IMR-90 (cell line): ENCODE results near the gene SOX5. TPM values are rescaled to one million over a fixed set of nuclear protein-coding genes. Genes with fewer than 3 reads are reported as not detected.

Source experiments
- ATAC-seq: fragments of 200-7000 bp; cut with Tn5 transposase; 2 replicates; pipeline ENCODE4 v1.9.1; 2020; ENCODE audit warnings: low read depth, mild to moderate bottlenecking, moderate library complexity
- BruUV-seq: library from RNA; stranded (reverse); fragments of 400-500 nt; replicated peaks from 2 replicates; lab custom pipeline; 2021; lab: Mats Ljungman, UMichigan
- CTCF ChIA-PET: fragments of 300-600 bp; formaldehyde crosslinking; extraction: SDS; loops from one replicate; lab custom pipeline; 2021; ENCODE audit warnings: antibody characterized with exemption; lab: Yijun Ruan, JAX
- POLR2A ChIA-PET: fragments of 300-600 bp; sonication (Branson Sonifier 250); formaldehyde crosslinking; loops from one replicate; lab custom pipeline; 2022; ENCODE audit warnings: antibody characterized with exemption; ENCODE audit not compliant: unreplicated experiment; lab: Charles Lee
- DNase-seq: peaks from one replicate; pipeline ENCODE4 v3.0.0; 2013
- H2AFZ ChIP-seq: replicated peaks from 2 replicates; pipeline ENCODE3; 2013; ENCODE audit warnings: low read length, mild to moderate bottlenecking; ENCODE audit not compliant: poor library complexity
- H2AK5ac ChIP-seq: 2 replicates; pipeline ENCODE4 v1.6.1; 2013; ENCODE audit warnings: low read depth, low read length, inconsistent platforms
- H2AK9ac ChIP-seq: replicated peaks from 2 replicates; pipeline ENCODE3; 2013; ENCODE audit warnings: mild to moderate bottlenecking, low read depth, low read length, moderate library complexity; ENCODE audit not compliant: poor library complexity
- H2BK120ac ChIP-seq: 2 replicates; pipeline ENCODE4 v1.6.1; 2013; ENCODE audit warnings: low read depth, low read length, inconsistent platforms
- H2BK15ac ChIP-seq: 3 replicates; pipeline ENCODE4 v1.6.1; 2013; ENCODE audit warnings: low read depth, low read length, inconsistent platforms
- H2BK20ac ChIP-seq: 2 replicates; pipeline ENCODE4 v1.6.1; 2013; ENCODE audit warnings: low read depth, mild to moderate bottlenecking, inconsistent platforms, low read length, moderate library complexity
- H2BK5ac ChIP-seq: 2 replicates; pipeline ENCODE4 v1.6.1; 2013; ENCODE audit warnings: mild to moderate bottlenecking, low read depth, low read length, inconsistent platforms; ENCODE audit not compliant: poor library complexity, severe bottlenecking
- H3K14ac ChIP-seq: replicated peaks from 2 replicates; pipeline ENCODE4 v1.6.1; 2013; ENCODE audit warnings: low read depth, low read length, inconsistent platforms
- H3K18ac ChIP-seq: 2 replicates; pipeline ENCODE4 v1.6.1; 2013; ENCODE audit warnings: low read depth, low read length, control low read depth
- H3K23ac ChIP-seq: 2 replicates; pipeline ENCODE4 v1.6.1; 2013; ENCODE audit warnings: low read depth, low read length, inconsistent platforms
- H3K27ac ChIP-seq: 2 replicates; pipeline ENCODE4 v1.5.1; 2013; ENCODE audit warnings: mild to moderate bottlenecking, control low read depth, low read length; ENCODE audit not compliant: insufficient read depth
- H3K27me3 ChIP-seq: 2 replicates; pipeline ENCODE4 v1.6.1; 2013; ENCODE audit warnings: low read length; ENCODE audit not compliant: control insufficient read depth, insufficient read depth
- H3K36me3 ChIP-seq: 2 replicates; pipeline ENCODE4 v1.6.1; 2013; ENCODE audit warnings: low read length, mixed read lengths; ENCODE audit not compliant: control insufficient read depth, insufficient read depth
- H3K4ac ChIP-seq: 2 replicates; pipeline ENCODE4 v1.6.1; 2013; ENCODE audit warnings: low read depth, low read length, inconsistent platforms
- H3K4me1 ChIP-seq: 2 replicates; pipeline ENCODE4 v1.6.1; 2013; ENCODE audit warnings: low read length, mixed read lengths; ENCODE audit not compliant: control insufficient read depth, insufficient read depth
- H3K4me2 ChIP-seq: 2 replicates; pipeline ENCODE4 v1.6.1; 2013; ENCODE audit warnings: low read depth, mild to moderate bottlenecking, control low read depth, low read length, moderate library complexity
- H3K4me3 ChIP-seq: 2 replicates; pipeline ENCODE4 v1.5.1; 2013; ENCODE audit warnings: low read depth, mild to moderate bottlenecking, control low read depth, low read length, moderate library complexity; ENCODE audit not compliant: insufficient read depth
- H3K56ac ChIP-seq: 2 replicates; pipeline ENCODE4 v1.6.1; 2013; ENCODE audit warnings: low read length, inconsistent platforms; ENCODE audit not compliant: insufficient read depth; ENCODE audit errors: extremely low read depth
- H3K79me1 ChIP-seq, 2 experiments: 2 replicates each; pipeline ENCODE4 v1.6.1; 2013; ENCODE audit warnings: low read length in 2 of 2, inconsistent platforms in 1 of 2, low read depth in 1 of 2
- H3K9ac ChIP-seq: 2 replicates; pipeline ENCODE4 v1.6.1; 2013; ENCODE audit warnings: low read depth, low read length, control low read depth
- H3K9me1 ChIP-seq: 2 replicates; pipeline ENCODE4 v1.6.1; 2013; ENCODE audit warnings: low read length, inconsistent platforms; ENCODE audit not compliant: insufficient read depth
- H3K9me3 ChIP-seq: 2 replicates; pipeline ENCODE4 v1.6.1; 2013; ENCODE audit warnings: low read length; ENCODE audit not compliant: control insufficient read depth, insufficient read depth
- H4K20me1 ChIP-seq: 2 replicates; pipeline ENCODE4 v1.6.1; 2013; ENCODE audit warnings: low read length, inconsistent platforms; ENCODE audit not compliant: insufficient read depth
- H4K5ac ChIP-seq: 2 replicates; pipeline ENCODE4 v1.6.1; 2013; ENCODE audit warnings: mild to moderate bottlenecking, low read depth, low read length, control low read depth
- H4K8ac ChIP-seq, 2 experiments: 2 replicates each; pipeline ENCODE4 v1.6.1; 2013; ENCODE audit warnings: low read depth in 2 of 2, low read length in 2 of 2, control low read depth in 1 of 2, inconsistent platforms in 1 of 2
- H4K91ac ChIP-seq: 2 replicates; pipeline ENCODE4 v1.6.1; 2013; ENCODE audit warnings: low read depth, low read length, inconsistent platforms; ENCODE audit not compliant: insufficient read depth
- BHLHE40 ChIP-seq: fragments of 150-350 bp; IDR thresholded peaks from 2 replicates; pipeline ENCODE4 v1.6.1; 2016; ENCODE audit warnings: mild to moderate bottlenecking, low read depth, low read length
- CEBPB ChIP-seq: IDR thresholded peaks from 2 replicates; pipeline ENCODE4 v1.6.1; 2012; ENCODE audit warnings: low read depth, low read length, improper control_type of control experiment
- CHD1 ChIP-seq: IDR thresholded peaks from 2 replicates; pipeline ENCODE4 v1.6.1; 2012; ENCODE audit warnings: low read depth, low read length, improper control_type of control experiment
- CTCF ChIP-seq: conservative IDR thresholded peaks from 2 replicates; pipeline ENCODE4 v1.5.1; 2012; ENCODE audit warnings: mild to moderate bottlenecking, low read depth, low read length, improper control_type of control experiment
- ELK1 ChIP-seq: fragments of 150-350 bp; IDR thresholded peaks from 2 replicates; pipeline ENCODE4 v1.6.1; 2016; ENCODE audit warnings: low read depth, mild to moderate bottlenecking, low read length, moderate library complexity, borderline replicate concordance
- FOS ChIP-seq: fragments of 150-350 bp; IDR thresholded peaks from 2 replicates; pipeline ENCODE4 v1.6.1; 2016; ENCODE audit warnings: low read depth, low read length
- MAFK ChIP-seq: IDR thresholded peaks from 2 replicates; pipeline ENCODE4 v1.6.1; 2012; ENCODE audit warnings: low read depth, low read length, improper control_type of control experiment
- MAZ ChIP-seq: IDR thresholded peaks from 2 replicates; pipeline ENCODE4 v1.6.1; 2012; ENCODE audit warnings: low read depth, mild to moderate bottlenecking, low read length, improper control_type of control experiment, moderate library complexity, borderline replicate concordance
- MXI1 ChIP-seq: IDR thresholded peaks from 2 replicates; pipeline ENCODE4 v1.6.1; 2012; ENCODE audit warnings: low read depth, mild to moderate bottlenecking, low read length, moderate library complexity, borderline replicate concordance
- NFE2L2 ChIP-seq: fragments of 150-350 bp; IDR thresholded peaks from 2 replicates; pipeline ENCODE4 v1.6.1; 2016; ENCODE audit warnings: low read depth, mild to moderate bottlenecking, low read length
- POLR2A ChIP-seq: IDR thresholded peaks from 2 replicates; pipeline ENCODE4 v1.6.1; 2012; ENCODE audit warnings: mild to moderate bottlenecking, low read depth, low read length
- RAD21 ChIP-seq: IDR thresholded peaks from 2 replicates; pipeline ENCODE4 v1.6.1; 2012; ENCODE audit warnings: low read length, improper control_type of control experiment
- RCOR1 ChIP-seq: IDR thresholded peaks from 2 replicates; pipeline ENCODE4 v1.6.1; 2012; ENCODE audit warnings: mild to moderate bottlenecking, low read length, improper control_type of control experiment; ENCODE audit not compliant: insufficient replicate concordance
- RFX5 ChIP-seq: IDR thresholded peaks from 2 replicates; pipeline ENCODE4 v1.8.0; 2012; ENCODE audit warnings: low read depth, mild to moderate bottlenecking, low read length, moderate library complexity
- SMC3 ChIP-seq: fragments of 150-350 bp; IDR thresholded peaks from 2 replicates; pipeline ENCODE4 v1.6.1; 2016; ENCODE audit warnings: low read depth, mild to moderate bottlenecking, antibody characterized with exemption, low read length, moderate library complexity
- USF2 ChIP-seq: fragments of 150-350 bp; IDR thresholded peaks from 2 replicates; pipeline ENCODE4 v1.6.1; 2017; ENCODE audit warnings: mild to moderate bottlenecking, antibody characterized with exemption, low read length, low read depth
- WGBS, 2 experiments: methylation state at CpG; one replicate each; pipeline versions ENCODE4 v1.1.5 to v1.1.7; 2013; ENCODE audit warnings: missing lambda C conversion rate in 2 of 2; ENCODE audit not compliant: insufficient read length in 1 of 2; ENCODE audit errors: extremely low coverage in 2 of 2; 5-methylcytosine and 5-hydroxymethylcytosine counted together
- dilution Hi-C: fragments of 300-500 bp; cut with HindIII; formaldehyde crosslinking; loops from one replicate; pipeline ENCODE4 v1.14.3; 2018; ENCODE audit warnings: low sequenced_read_pairs; ENCODE audit not compliant: unreplicated experiment
- in situ Hi-C: fragments of 300-500 bp; cut with MboI; formaldehyde crosslinking; loops from 3 replicates; pipeline ENCODE4 v1.14.3; 2019; ENCODE audit warnings: low sequenced_read_pairs, inconsistent platforms, mixed read lengths
- intact Hi-C: fragments of 100-400 bp; cut with micrococcal nuclease; formaldehyde crosslinking; loops from 2 replicates; pipeline ENCODE4 v1.10.0; 2022
- polyA plus RNA-seq, 3 experiments: library from polyadenylated mRNA; depleted of rRNA; stranded (reverse); fragments of >200 nt; gene quantifications; 2 replicates each; pipeline ENCODE4 v1.2.3, GENCODE V29; 2012; ENCODE audit warnings: low replicate concordance in 1 of 3
- total RNA-seq: library from RNA; depleted of rRNA; stranded (reverse); fragments of >200 nt; gene quantifications from 2 replicates; pipeline ENCODE4 v1.2.3, GENCODE V29; 2012

Gene SOX5
- total and polyA plus RNA-seq, 2 of the 4 experiments (the other 2 are of a cell fraction) = 1.1 to 13.1 TPM

DNA sequence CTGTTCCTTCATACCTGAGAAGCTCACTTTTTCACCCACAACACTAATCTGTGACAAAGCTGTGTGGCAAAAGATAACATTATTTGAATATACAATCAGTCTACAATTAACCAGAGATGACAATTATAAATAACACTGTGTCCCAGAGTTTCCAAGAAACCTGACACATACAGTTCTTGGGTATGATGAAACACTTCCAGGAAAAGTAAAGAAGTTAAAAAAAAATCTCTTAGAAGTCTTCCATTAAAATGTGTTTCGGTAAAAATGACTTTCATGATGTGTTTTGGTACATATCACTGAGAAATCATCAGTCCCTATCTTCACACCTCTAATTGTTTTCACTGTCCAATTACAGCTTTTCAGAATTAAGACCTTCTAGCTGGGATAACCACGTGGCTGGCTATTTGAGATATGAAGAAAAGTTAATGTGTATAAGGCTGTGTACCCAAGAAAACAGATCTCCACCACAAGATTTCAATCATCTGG is 390.2 kb downstream of the SOX5 start:
- H2AFZ ChIP-seq = no peak overlapping the region
- ATAC-seq (no peak), DNase-seq (no peak)
- ChIA-PET CTCF (interaction anchor here (0.6 kb wide), 1 partner anchor 142 kb away, joined by 6 read pairs; no protein-coding TSS in a partner anchor), POLR2A (interaction anchor here (0.5 kb wide), 1 partner anchor 103 kb away, joined by 3 read pairs; no protein-coding TSS in a partner anchor)
- no peak overlapping the region for H2BK20ac ChIP-seq
- no peak overlapping the region for H3K9ac ChIP-seq
- H3K27ac ChIP-seq = no peak overlapping the region
- no peaks in the 10 kb centered on the region for H3K4me1 ChIP-seq
- no peak overlapping the region for H3K18ac ChIP-seq
- no peak overlapping the region for H2AK5ac ChIP-seq
- no peaks in the 10 kb centered on the region for H4K20me1 ChIP-seq
- no peak overlapping the region for H3K56ac ChIP-seq
- H3K4me3 ChIP-seq = no peak overlapping the region
- no peak overlapping the region for H3K14ac ChIP-seq
- BruUV-seq = no TSS peak
- intact Hi-C loops (no loop called here), dilution Hi-C loops (no loop called here), in situ Hi-C loops (no loop called here)
- no peaks in the 10 kb centered on the region for H3K79me1 ChIP-seq
- no peak overlapping the region for H4K91ac ChIP-seq
- no peaks in the 10 kb centered on the region for H3K9me1 ChIP-seq
- no peak overlapping the region for H3K4me2 ChIP-seq
- H2BK5ac ChIP-seq = no peak overlapping the region
- TF ChIP-seq USF2 (no peak), CTCF (no peak), MXI1 (no peak), RCOR1 (no peak), RFX5 (no peak), MAFK (no peak), CEBPB (no peak), NFE2L2 (no peak), CHD1 (no peak), FOS (no peak), POLR2A (no peak), ELK1 (no peak), SMC3 (no peak), RAD21 (no peak), MAZ (no peak), BHLHE40 (no peak)
- no peaks in the 10 kb centered on the region for H3K36me3 ChIP-seq
- no peak overlapping the region for H3K23ac ChIP-seq
- H4K8ac ChIP-seq = no peak overlapping the region
- no peak overlapping the region for H2BK15ac ChIP-seq
- H4K5ac ChIP-seq = no peak overlapping the region
- H2AK9ac ChIP-seq = no peak overlapping the region
- no peak overlapping the region for H2BK120ac ChIP-seq
- H3K9me3 ChIP-seq = no peaks in the 10 kb centered on the region
- no peak overlapping the region for H3K4ac ChIP-seq
- no CpG with 5 or more reads among the region's 2 CpGs for WGBS, 2 experiments
- H3K27me3 ChIP-seq = no peaks in the 10 kb centered on the region
